Smooth muscle cell of the coronary artery (primary cell): ENCODE results near the gene HCAR2. TPM values are rescaled to one million over a fixed set of nuclear protein-coding genes. Genes with fewer than 3 reads are reported as not detected.

Source experiments
- total RNA-seq: library from RNA; depleted of rRNA; stranded (reverse); fragments of >200 nt; gene quantifications from 2 replicates; pipeline ENCODE4 v1.2.3, GENCODE V29; 2014; ENCODE audit warnings: low replicate concordance

Gene HCAR2
- under 0.01 TPM in 1 of 2 replicates, not detected in the other for total RNA-seq

GRCh38 chr12:122702890-122703611 lies at the start of gene HCAR2:
Gene HCAR2 (minus strand): TSS chr12:122703357. CDS start chr12:122703283, 74 bp downstream.

GRCh38 chr12:122752464-122753318 lies 49.5 kb upstream of the HCAR2 start, which contains the start of gene DENR:
Gene DENR (plus strand): TSS chr12:122752824. CDS start chr12:122753702, 878 bp downstream.

GRCh38 chr12:122730215-122731014 lies 27.3 kb upstream of the HCAR2 start, which contains the start of gene HCAR1:
Gene HCAR1 (minus strand): TSS chr12:122730844. CDS start chr12:122730339, 505 bp downstream.

GRCh38 chr12:122716658-122717057 lies 13.5 kb upstream of the HCAR2 start, which contains the start of gene HCAR3:
Gene HCAR3 (minus strand): TSS chr12:122716811. CDS start chr12:122716737, 74 bp downstream.

Other genes with a start within 250 kb of the HCAR2 start
- gene ZCCHC8, start 202.4 kb downstream of the HCAR2 start, total RNA-seq, result 8.4 and 10.4 TPM in 2 replicates
- 39.9 and 46.9 TPM in 2 replicates for gene RSRC2, start 176.4 kb downstream of the HCAR2 start, total RNA-seq
- 6.3 and 10.1 TPM in 2 replicates for gene KNTC1, start 176.1 kb downstream of the HCAR2 start, total RNA-seq
- gene HCAR3, start 13.5 kb upstream of the HCAR2 start, total RNA-seq, result not detected in 2 replicates
- under 0.01 and 0.35 TPM in 2 replicates for gene HCAR1, start 27.5 kb upstream of the HCAR2 start, total RNA-seq
- gene DENR, start 49.5 kb upstream of the HCAR2 start, total RNA-seq, result 15.2 and 29.3 TPM in 2 replicates
- 0.30 and 0.82 TPM in 2 replicates for gene CCDC62, start 71.2 kb upstream of the HCAR2 start, total RNA-seq
- 4.8 and 18.9 TPM in 2 replicates for gene HIP1R, start 132.1 kb upstream of the HCAR2 start, total RNA-seq
- gene VPS37B, start 192.8 kb upstream of the HCAR2 start, total RNA-seq, result 4.0 and 6.3 TPM in 2 replicates